ENCODE measurements around the gene NOS3.
A peak's percentile ranks its signal among the peaks of the same experiment; 100 is the strongest.

NOS3 gene

DNA sequence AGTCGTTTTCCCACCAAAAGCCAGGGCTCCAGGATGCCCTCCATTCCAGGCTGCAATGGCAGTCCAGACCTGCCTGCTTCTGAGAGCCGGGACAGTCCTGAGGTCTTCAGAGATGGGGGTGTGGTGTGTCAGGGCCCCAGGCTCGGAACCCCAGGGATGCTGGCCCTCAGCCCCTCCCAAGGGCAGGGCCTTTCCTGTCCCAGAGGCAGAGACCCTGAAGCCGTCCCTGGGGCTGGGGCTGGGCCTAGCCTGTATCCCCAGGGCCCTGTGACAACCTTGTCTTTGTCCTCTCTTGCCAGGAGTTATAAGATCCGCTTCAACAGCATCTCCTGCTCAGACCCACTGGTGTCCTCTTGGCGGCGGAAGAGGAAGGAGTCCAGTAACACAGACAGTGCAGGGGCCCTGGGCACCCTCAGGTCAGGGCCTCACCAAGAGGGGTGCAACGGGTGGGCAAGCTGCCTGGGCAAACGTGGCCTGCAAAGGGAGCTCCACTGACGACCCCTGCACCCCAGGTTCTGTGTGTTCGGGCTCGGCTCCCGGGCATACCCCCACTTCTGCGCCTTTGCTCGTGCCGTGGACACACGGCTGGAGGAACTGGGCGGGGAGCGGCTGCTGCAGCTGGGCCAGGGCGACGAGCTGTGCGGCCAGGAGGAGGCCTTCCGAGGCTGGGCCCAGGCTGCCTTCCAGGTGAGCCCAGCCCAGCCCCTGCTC lies 15.9 kb downstream of the NOS3 start:
- TF ChIP-seq, protein P1, sequence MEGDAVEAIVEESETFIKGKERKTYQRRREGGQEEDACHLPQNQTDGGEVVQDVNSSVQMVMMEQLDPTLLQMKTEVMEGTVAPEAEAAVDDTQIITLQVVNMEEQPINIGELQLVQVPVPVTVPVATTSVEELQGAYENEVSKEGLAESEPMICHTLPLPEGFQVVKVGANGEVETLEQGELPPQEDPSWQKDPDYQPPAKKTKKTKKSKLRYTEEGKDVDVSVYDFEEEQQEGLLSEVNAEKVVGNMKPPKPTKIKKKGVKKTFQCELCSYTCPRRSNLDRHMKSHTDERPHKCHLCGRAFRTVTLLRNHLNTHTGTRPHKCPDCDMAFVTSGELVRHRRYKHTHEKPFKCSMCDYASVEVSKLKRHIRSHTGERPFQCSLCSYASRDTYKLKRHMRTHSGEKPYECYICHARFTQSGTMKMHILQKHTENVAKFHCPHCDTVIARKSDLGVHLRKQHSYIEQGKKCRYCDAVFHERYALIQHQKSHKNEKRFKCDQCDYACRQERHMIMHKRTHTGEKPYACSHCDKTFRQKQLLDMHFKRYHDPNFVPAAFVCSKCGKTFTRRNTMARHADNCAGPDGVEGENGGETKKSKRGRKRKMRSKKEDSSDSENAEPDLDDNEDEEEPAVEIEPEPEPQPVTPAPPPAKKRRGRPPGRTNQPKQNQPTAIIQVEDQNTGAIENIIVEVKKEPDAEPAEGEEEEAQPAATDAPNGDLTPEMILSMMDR (IDR thresholded peaks at IDR 0.05; ENCODE audit: low read depth, low read length, missing control alignments): no peak
- in situ Hi-C loops (cut with HindIII; ENCODE audit: low sequenced_read_pairs): no loop called here
- no peak overlapping the region for H3K4me3 ChIP-seq (ENCODE audit: low read depth, low read length)
- no peak for DNase-seq (ENCODE audit: low read depth)

DNA sequence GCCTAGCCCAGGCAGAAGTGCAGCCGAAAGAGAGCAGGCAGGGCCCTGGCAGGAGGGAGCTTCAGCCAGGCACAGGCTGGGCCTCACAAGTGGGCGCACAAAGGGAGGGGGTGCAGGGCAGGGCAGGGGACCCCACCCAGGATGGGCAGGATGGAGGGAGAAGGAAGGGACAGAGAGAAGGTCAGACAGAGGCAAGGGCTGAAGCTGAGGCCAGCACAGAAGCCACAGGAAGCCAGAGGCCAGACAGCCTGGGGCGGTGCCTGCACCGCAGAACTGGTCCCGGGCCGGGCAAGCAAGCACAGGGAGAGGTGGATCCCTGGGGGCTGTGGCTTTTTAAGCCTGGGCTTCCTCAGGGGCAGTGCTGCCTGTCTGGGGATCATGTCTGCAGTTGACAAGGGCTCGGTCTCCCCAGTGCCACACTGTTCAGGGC lies 16.7 kb downstream of the NOS3 start:
- TF ChIP-seq, protein P1 (IDR thresholded peaks at IDR 0.05; ENCODE audit: low read depth, low read length, missing control alignments): no peak
- in situ Hi-C loops (cut with HindIII; ENCODE audit: low sequenced_read_pairs): no loop called here
- DNase-seq (ENCODE audit: low read depth): no peak
- no peak overlapping the region for H3K4me3 ChIP-seq (ENCODE audit: low read depth, low read length)

DNA sequence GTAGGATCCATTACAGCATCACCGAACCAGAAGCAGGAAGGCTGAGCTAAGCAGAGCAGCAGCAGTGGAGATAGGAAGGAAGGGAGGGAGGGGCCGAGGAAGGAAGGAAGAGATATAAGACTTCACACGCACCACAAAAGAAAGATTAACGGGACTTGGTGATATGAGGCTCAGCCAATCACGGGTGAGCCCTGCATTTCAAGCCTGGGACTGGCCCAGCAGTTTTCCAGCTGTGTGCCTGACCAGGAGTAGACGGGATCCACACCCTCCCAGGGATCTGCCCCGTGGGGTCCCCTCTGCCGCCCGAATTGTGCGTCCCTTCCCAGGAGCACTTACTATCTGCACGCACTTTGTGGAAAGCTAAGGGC lies 17.3 kb downstream of the NOS3 start:
- no peak overlapping the region for H3K4me3 ChIP-seq (ENCODE audit: low read depth, low read length)
- TF ChIP-seq, protein P1 (IDR thresholded peaks at IDR 0.05; ENCODE audit: low read depth, low read length, missing control alignments): no peak
- DNase-seq (ENCODE audit: low read depth): no peak
- in situ Hi-C loops (cut with HindIII; ENCODE audit: low sequenced_read_pairs): no loop called here

DNA sequence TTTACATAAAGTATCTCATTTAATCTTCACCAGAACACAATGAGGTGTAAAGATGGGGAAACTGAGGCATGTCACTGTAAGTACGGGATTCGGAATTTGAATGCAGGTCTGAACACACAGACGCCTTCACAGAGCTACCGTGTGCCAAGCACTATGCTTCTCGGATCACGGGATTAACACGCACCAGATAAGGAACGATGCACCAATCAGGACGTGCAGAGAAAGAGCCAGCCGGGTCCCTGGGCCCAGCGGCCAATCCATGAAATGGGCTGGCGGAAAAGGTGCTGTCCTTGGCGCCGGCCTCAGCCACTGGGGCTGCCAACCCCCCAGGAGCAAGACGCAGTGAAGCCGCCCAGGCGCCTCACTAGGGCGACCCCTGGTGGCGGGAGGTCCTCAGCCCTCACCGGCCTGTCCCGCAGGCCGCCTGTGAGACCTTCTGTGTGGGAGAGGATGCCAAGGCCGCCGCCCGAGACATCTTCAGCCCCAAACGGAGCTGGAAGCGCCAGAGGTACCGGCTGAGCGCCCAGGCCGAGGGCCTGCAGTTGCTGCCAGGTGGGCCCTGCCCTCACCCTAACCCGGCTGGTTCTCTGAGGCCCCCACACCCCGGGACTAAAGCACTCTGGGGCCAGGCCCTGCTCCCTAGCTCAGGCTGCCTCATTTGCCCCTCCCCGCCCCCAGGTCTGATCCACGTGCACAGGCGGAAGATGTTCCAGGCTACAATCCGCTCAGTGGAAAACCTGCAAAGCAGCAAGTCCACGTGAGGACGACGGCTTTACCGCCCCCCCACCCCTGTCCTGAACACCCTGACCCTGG lies 17.9 kb downstream of the NOS3 start:
- H3K4me3 ChIP-seq (ENCODE audit: low read depth, low read length): no peak overlapping the region
- TF ChIP-seq, protein P1 (IDR thresholded peaks at IDR 0.05; ENCODE audit: low read depth, low read length, missing control alignments): peak; percentile 56
- no peak for DNase-seq (ENCODE audit: low read depth)
- in situ Hi-C loops (cut with HindIII; ENCODE audit: low sequenced_read_pairs): no loop called here

DNA sequence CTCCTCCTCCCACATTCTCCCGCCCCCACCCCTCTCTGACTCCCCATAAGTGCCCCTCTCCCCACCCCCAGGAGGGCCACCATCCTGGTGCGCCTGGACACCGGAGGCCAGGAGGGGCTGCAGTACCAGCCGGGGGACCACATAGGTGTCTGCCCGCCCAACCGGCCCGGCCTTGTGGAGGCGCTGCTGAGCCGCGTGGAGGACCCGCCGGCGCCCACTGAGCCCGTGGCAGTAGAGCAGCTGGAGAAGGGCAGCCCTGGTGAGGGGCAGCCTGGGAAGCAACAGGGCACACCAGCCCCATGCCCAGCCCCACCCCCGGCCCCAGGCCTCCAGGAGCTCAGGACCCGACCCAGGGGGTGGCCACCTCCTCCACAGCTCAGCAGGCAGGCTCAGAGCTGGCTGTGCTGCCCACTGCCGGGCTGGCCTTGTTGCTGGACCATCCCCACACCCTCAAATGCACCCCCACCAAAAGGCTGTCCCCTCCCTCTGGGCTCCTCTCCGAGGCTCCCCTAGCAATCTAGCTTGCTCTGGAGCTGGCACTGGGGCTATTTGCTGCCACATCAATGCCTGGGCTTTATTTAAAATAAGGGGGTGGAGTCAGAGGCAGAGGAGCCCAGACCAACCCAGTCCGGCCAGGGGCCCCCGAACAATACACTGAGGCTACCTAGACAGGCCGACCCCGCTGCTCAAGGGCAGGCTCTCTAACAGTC lies 18.7 kb downstream of the NOS3 start:
- H3K4me3 ChIP-seq (ENCODE audit: low read depth, low read length): no peak overlapping the region
- in situ Hi-C loops (cut with HindIII; ENCODE audit: low sequenced_read_pairs): no loop called here

DNA sequence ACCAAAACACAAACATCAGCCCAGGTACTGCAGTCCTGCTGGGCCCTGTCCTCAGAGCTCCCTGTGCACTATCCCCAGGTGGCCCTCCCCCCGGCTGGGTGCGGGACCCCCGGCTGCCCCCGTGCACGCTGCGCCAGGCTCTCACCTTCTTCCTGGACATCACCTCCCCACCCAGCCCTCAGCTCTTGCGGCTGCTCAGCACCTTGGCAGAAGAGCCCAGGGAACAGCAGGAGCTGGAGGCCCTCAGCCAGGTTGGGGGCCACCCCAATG lies 19.2 kb downstream of the NOS3 start:
- TF ChIP-seq, protein P1 (IDR thresholded peaks at IDR 0.05; ENCODE audit: low read depth, low read length, missing control alignments): no peak
- H3K4me3 ChIP-seq (ENCODE audit: low read depth, low read length): no peak overlapping the region
- in situ Hi-C loops (cut with HindIII; ENCODE audit: low sequenced_read_pairs): no loop called here
- DNase-seq (ENCODE audit: low read depth): no peak

More for the DNA sequence above, 18.7 kb downstream of the NOS3 start:
- TF ChIP-seq, protein P1 (IDR thresholded peaks at IDR 0.05; ENCODE audit: low read depth, low read length, missing control alignments): no peak
- no peak for DNase-seq (ENCODE audit: low read depth)
